SK-N-SH (cell line): Measurements from ENCODE around the gene TSGA10. TPM values are rescaled to one million over a fixed set of nuclear protein-coding genes. Genes with fewer than 3 reads are reported as not detected.
"Not testable (repeated sequence)": the region's sequence is repeated elsewhere in the genome, so short reads cannot be mapped to it uniquely, and the experiment has no call there.

Source experiments
- CTCF ChIA-PET: fragments of 300-600, 350-600 bp; formaldehyde crosslinking; extraction: SDS; loops from one replicate; lab custom pipeline; 2021; lab: Yijun Ruan, JAX
- POLR2A ChIA-PET: fragments of 350-600 bp; sonication (Branson Sonifier 250); formaldehyde crosslinking; extraction: SDS; loops from one replicate; lab custom pipeline; 2020; ENCODE audit warnings: antibody characterized with exemption, inconsistent platforms; lab: Yijun Ruan, JAX
- DNase-seq: peaks from one replicate; pipeline ENCODE4 v3.0.0; 2012
- H2AFZ ChIP-seq: fragments of 200-600 bp; sonication (generic); 2 replicates; pipeline ENCODE4 v1.8.1; 2016; ENCODE audit warnings: antibody characterized with exemption, mild to moderate bottlenecking, low read depth
- H3F3A ChIP-seq: fragments of 200-600 bp; sonication (generic); replicated peaks from 2 replicates; pipeline ENCODE3; 2016; ENCODE audit warnings: antibody characterized with exemption, mild to moderate bottlenecking; ENCODE audit not compliant: insufficient read depth
- H3K27ac ChIP-seq, 2 experiments: fragments of 200-500 bp in 1 of 2; fragments of 200-600 bp in 1 of 2; sonication (Bioruptor generic) in 1 of 2; sonication (generic), shearing (Covaris generic) in 1 of 2; 2 replicates each; pipeline versions ENCODE4 v1.5.1 to v1.6.1; 2014 to 2016; ENCODE audit warnings: low read depth in 2 of 2, inconsistent platforms in 1 of 2, low read length in 1 of 2, mild to moderate bottlenecking in 1 of 2, mixed read lengths in 1 of 2
- H3K27me3 ChIP-seq: fragments of 200-600 bp; sonication (generic), shearing (Covaris generic); 2 replicates; pipeline ENCODE4 v1.6.1; 2016; ENCODE audit warnings: mixed run types; ENCODE audit not compliant: insufficient read depth
- H3K36me3 ChIP-seq, 2 experiments: fragments of 200-500 bp in 1 of 2; fragments of 200-600 bp in 1 of 2; sonication (Bioruptor generic) in 1 of 2; sonication (generic) in 1 of 2; replicated peaks in 1 of 2; 2 replicates each; pipeline versions ENCODE3 to v1.5.1; 2014 to 2016; ENCODE audit warnings: low read length in 1 of 2, mild to moderate bottlenecking in 1 of 2; ENCODE audit not compliant: insufficient read depth in 2 of 2, control insufficient read depth in 1 of 2
- H3K4me1 ChIP-seq, 2 experiments: fragments of 200-500 bp in 1 of 2; fragments of 200-600 bp in 1 of 2; sonication (Bioruptor generic) in 1 of 2; sonication (generic), shearing (Covaris generic) in 1 of 2; 2 replicates each; pipeline versions ENCODE4 v1.5.1 to v1.6.1; 2014 to 2016; ENCODE audit warnings: low read depth in 1 of 2, low read length in 1 of 2, mixed run types in 1 of 2; ENCODE audit not compliant: insufficient read depth in 2 of 2, control insufficient read depth in 1 of 2
- H3K4me2 ChIP-seq: fragments of 200-600 bp; sonication (generic), shearing (Covaris generic); 2 replicates; pipeline ENCODE4 v1.6.1; 2017; ENCODE audit warnings: mixed run types
- H3K4me3 ChIP-seq, 2 experiments: fragments of 200-500 bp in 1 of 2; fragments of 200-600 bp in 1 of 2; sonication (Bioruptor generic) in 1 of 2; sonication (generic), shearing (Covaris generic) in 1 of 2; 2 replicates each; pipeline versions ENCODE4 v1.5.1 to v1.8.1; 2014 to 2016; ENCODE audit warnings: low read depth in 2 of 2, inconsistent platforms in 1 of 2, low read length in 1 of 2, mild to moderate bottlenecking in 1 of 2, mixed read lengths in 1 of 2, moderate library complexity in 1 of 2
- H3K79me2 ChIP-seq: fragments of 200-600 bp; sonication (generic); 2 replicates; pipeline ENCODE4 v1.8.1; 2017; ENCODE audit warnings: mild to moderate bottlenecking; ENCODE audit not compliant: insufficient read depth
- H3K9ac ChIP-seq: fragments of 200-600 bp; sonication (generic); 2 replicates; pipeline ENCODE4 v1.6.1; 2017; ENCODE audit warnings: mixed run types
- H3K9me2 ChIP-seq: fragments of 200-600 bp; sonication (generic); 2 replicates; pipeline ENCODE4 v1.6.1; 2017; ENCODE audit warnings: mixed run types
- H3K9me3 ChIP-seq: fragments of 200-600 bp; sonication (generic); 2 replicates; pipeline ENCODE4 v1.6.1; 2017; ENCODE audit warnings: mixed run types, mild to moderate bottlenecking, moderate library complexity
- H4K20me1 ChIP-seq: fragments of 200-600 bp; sonication (generic); 2 replicates; pipeline ENCODE4 v1.6.1; 2017; ENCODE audit warnings: mild to moderate bottlenecking, mixed run types; ENCODE audit not compliant: insufficient read depth
- EP300 ChIP-seq, 2 experiments: IDR thresholded peaks; 2 replicates each; pipeline versions ENCODE4 v1.4.0 to v1.6.1; 2012; ENCODE audit warnings: borderline replicate concordance in 1 of 2, low read depth in 1 of 2, low read length in 1 of 2
- FOSL2 ChIP-seq: IDR thresholded peaks from 2 replicates; pipeline ENCODE4 v1.4.0; 2012; ENCODE audit warnings: low read depth, mild to moderate bottlenecking, moderate library complexity, borderline replicate concordance
- FOXJ3 ChIP-seq: sonication (generic); formaldehyde crosslinking; IDR thresholded peaks from 2 replicates; pipeline ENCODE4 v1.5.1; 2020; ENCODE audit warnings: mild to moderate bottlenecking, missing genetic modification reagents
- FOXM1 ChIP-seq: IDR thresholded peaks from 2 replicates; pipeline ENCODE4 v1.4.0; 2012; ENCODE audit warnings: low read depth, mild to moderate bottlenecking
- GATA2 ChIP-seq: sonication (generic); formaldehyde crosslinking; IDR thresholded peaks from 2 replicates; pipeline ENCODE4 v1.5.0; 2020; ENCODE audit warnings: mild to moderate bottlenecking, missing genetic modification reagents
- MXI1 ChIP-seq: IDR thresholded peaks from 2 replicates; pipeline ENCODE4 v1.6.1; 2012; ENCODE audit warnings: mild to moderate bottlenecking, low read depth, low read length, improper control_type of control experiment
- RAD21 ChIP-seq: IDR thresholded peaks from 2 replicates; pipeline ENCODE4 v1.6.1; 2012; ENCODE audit warnings: mild to moderate bottlenecking, low read length
- REST ChIP-seq: IDR thresholded peaks from 2 replicates; pipeline ENCODE4 v1.6.1; 2012; ENCODE audit warnings: mild to moderate bottlenecking, low read depth, low read length, moderate library complexity
- SIN3A ChIP-seq: IDR thresholded peaks from 2 replicates; pipeline ENCODE4 v1.6.1; 2012; ENCODE audit warnings: low read depth, mild to moderate bottlenecking, low read length, moderate library complexity, borderline replicate concordance
- TAF1 ChIP-seq: IDR thresholded peaks from 2 replicates; pipeline ENCODE4 v1.6.1; 2012; ENCODE audit warnings: low read depth, mild to moderate bottlenecking, low read length, moderate library complexity, borderline replicate concordance
- TEAD4 ChIP-seq: IDR thresholded peaks from 2 replicates; pipeline ENCODE4 v1.4.0; 2012; ENCODE audit warnings: mild to moderate bottlenecking, borderline replicate concordance; ENCODE audit not compliant: insufficient read depth
- USF1 ChIP-seq: IDR thresholded peaks from 2 replicates; pipeline ENCODE4 v1.4.0; 2012; ENCODE audit warnings: low read depth, borderline replicate concordance
- WGBS: methylation state at CpG from one replicate; pipeline ENCODE4 v1.1.6; 2017; ENCODE audit warnings: low lambda C conversion rate; 5-methylcytosine and 5-hydroxymethylcytosine counted together
- polyA plus RNA-seq, 3 experiments: library from polyadenylated mRNA; depleted of rRNA; stranded (reverse); fragments of >200 nt; gene quantifications; 2 replicates each; pipeline ENCODE4 v1.2.3, GENCODE V29; 2012

The TSGA10 gene
- polyA plus RNA-seq, 1 of the 3 experiments (the other 2 are of a cell fraction), result 1.8 TPM

GRCh38 chr2:99139003-99139402, 15.7 kb downstream of the TSGA10 start:
- no peak for DNase-seq
- Histone ChIP-seq H3K9me3 (no peaks in the 10 kb centered on the region), H3K4me3 (no peak overlapping the region), H3K4me2 (no peak overlapping the region), H3K79me2 (no peaks in the 10 kb centered on the region), H4K20me1 (no peaks in the 10 kb centered on the region), H3F3A (peaks cover 9% of the 10 kb centered on the region), H3K27me3 (no peaks in the 10 kb centered on the region), H3K36me3 (no peaks in the 10 kb centered on the region), H3K27ac (no peak overlapping the region), H3K9me2 (no peaks in the 10 kb centered on the region), H3K9ac (no peak overlapping the region), H3K4me1 (peaks cover 0 to 3% of the 10 kb centered on the region in 2 experiments; a peak in 2 of 4 replicates), H2AFZ (no peak overlapping the region)
- CTCF ChIA-PET, result interaction anchor here (0.6 to 0.7 kb wide), 2 partner anchors 202 to 578 kb away, joined by 3 read pairs; no protein-coding TSS in a partner anchor
- POLR2A ChIA-PET, result no interaction called here
- WGBS, result 93% methylated on average over 4 of the region's 4 CpGs
- TF ChIP-seq GATA2, result no peak
- no peak for TF ChIP-seq REST
- TF ChIP-seq TEAD4, result no peak
- no peak for TF ChIP-seq SIN3A
- no peak for TF ChIP-seq FOXJ3
- no peak for TF ChIP-seq USF1
- no peak for TF ChIP-seq MXI1
- TF ChIP-seq EP300 (IDR thresholded peaks at IDR 0.05; ENCODE audit: borderline replicate concordance in 1 of 2, low read depth in 1 of 2, low read length in 1 of 2), result no peak
- TF ChIP-seq TAF1, result no peak
- TF ChIP-seq FOXM1, result no peak
- TF ChIP-seq RAD21, result no peak
- TF ChIP-seq FOSL2, result no peak

DNA sequence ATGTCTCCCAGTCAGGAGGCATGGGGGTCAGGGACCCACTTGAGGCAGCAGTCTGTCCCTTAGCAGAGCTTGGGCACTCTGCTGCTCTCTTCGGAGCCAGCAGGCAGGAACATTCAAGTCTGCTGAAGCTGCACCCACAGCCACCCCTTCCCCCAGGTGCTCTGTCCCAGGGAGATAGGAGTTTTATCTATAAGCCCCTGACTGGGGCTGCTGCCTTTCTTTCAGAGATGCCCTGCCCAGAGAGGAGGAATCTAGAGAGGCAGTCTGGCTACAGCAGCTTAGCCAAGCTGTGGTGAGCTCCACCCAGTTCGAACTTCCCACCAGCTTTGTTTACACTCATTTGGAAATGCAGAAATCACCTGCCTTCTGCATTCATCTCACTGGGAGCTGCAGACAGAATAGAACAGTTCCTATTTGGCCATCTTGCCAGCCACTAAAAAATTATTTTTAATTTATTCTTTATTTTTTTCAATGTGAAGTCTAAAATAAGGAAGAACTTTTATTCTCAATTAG, 19.6 kb downstream of the TSGA10 start:
- H3K9ac ChIP-seq, H3K36me3 ChIP-seq, H3K4me3 ChIP-seq, H3F3A ChIP-seq, H3K79me2 ChIP-seq, DNase-seq, H3K9me2 ChIP-seq, POLR2A ChIA-PET, H3K4me2 ChIP-seq, H4K20me1 ChIP-seq, H2AFZ ChIP-seq, H3K27me3 ChIP-seq, H3K27ac ChIP-seq, H3K9me3 ChIP-seq, CTCF ChIA-PET, H3K4me1 ChIP-seq: not testable (repeated sequence)
- 90% methylated on average over 2 of the region's 2 CpGs for WGBS
